GM11168 (cell line): ENCODE measurements around the gene TPRN.

ENCODE experiments used
- in situ Hi-C: fragments of 300-500 bp; cut with MboI; formaldehyde crosslinking; loops from one replicate; pipeline ENCODE4 v1.12.0; 2022; ENCODE audit warnings: low sequenced_read_pairs; ENCODE audit not compliant: unreplicated experiment

TPRN gene

DNA sequence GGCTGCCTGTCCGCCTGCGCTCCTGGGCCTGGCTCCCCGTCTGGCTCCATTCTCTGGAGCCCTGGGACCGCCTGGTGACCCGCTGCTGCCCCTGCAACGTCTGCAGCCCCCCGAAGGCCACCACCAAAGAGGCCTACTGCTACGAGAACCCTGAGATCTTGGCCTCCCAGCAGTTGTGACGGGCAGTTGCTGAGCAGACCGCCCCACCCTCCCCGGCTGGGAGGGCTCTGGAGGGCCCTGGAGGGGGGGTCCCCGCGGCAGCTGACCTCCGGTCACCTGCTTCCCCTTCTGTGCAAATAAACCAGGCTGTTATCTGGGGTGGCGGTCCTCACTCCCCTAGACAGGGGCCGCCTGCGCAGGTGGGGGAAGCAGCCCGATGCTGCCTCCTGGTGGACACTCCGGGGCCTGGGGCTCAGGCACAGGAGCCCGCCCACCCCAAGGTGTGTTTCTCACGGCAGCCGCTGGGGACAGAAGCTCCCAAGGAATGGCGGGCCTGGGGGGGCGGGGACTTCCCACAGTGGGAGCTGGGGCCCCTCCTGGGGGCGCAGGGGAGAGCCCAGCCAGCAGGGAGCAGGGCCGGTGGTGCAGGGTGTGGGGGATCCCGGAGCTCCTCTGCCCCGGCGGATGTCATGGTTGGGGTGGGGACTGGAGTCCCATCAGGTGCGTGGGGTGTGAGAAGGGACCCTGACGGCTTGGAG lies 35.8 kb upstream of the TPRN start:
- in situ Hi-C loops = no loop called here

DNA sequence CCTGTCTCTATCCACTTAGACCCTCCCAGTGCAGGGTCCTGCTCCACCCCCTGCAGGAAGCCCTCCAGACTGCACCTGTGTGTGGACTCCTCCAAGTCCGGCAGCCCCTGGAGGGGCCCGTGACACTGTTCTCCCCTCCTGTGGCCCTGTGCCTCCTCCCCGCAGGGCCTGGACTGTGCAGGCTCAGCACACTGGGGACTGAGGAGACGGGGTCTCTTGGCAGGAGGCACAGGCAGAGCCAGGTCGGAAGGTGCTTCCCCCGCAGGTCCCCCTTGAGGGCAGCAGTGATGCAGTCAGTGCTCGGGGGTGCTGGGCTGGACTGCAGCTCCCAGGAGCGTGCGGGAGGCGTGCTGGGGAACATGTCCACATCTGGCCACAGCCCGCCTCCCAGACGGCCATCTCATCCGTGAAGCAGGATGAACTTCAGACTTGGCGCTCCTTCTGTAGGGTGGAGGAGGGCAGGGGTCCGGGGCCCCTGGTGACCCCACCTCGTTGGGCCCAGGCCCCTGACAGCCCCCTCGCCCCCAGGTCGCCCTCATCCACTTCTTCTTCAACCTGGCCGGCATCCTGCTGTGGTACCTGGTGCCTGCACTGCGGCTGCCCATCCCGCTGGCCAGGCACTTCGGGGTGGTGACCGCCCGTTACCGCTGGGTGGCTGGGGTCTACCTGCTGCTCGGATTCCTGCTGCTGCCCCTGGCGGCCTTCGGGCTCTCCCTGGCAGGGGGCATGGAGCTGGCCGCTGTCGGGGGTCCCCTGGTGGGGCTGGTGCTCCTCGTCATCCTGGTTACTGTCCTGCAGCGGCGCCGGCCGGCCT lies 35.1 kb upstream of the TPRN start:
- in situ Hi-C loops = no loop called here

DNA sequence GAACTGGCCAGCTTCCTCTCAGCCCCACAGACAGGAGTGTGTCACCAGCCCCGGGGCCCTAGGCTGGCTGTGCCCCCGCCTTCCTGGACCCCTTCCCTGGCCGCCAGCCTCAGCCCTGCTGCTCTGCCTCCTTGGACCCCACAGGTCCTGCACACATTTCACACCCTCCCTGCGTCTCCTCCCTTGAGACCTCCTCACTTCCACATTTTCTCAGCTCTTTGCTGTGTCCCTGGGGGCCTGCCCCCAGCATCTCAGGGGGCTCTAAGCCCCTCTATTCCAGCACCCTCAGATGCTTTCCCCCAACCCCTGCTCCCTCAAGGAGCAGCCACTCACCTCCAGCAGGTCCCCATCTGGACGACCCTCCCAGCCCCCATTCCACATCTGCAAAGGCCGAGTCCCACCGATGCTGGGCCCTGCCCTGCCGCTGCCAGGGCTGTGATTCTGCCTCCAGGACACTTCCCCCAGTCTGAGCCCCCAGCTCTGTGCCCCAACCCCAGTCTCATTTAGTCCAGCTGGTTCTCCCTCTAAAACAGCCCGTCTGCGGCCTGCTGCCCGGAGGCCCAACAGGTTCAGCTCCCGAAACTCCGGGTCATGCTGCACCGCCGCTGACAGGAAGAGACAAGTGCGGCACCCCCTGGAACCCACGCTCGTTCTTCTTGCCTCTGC lies 34.4 kb upstream of the TPRN start:
- in situ Hi-C loops = loop anchor here (5.0 kb wide), 1 partner anchor 113 kb away; no protein-coding TSS in a partner anchor

GRCh38 chr9:137234055-137234697 lies 33.6 kb upstream of the TPRN start:
- in situ Hi-C loops = loop anchor here (5.0 kb wide), 1 partner anchor 112 kb away; no protein-coding TSS in a partner anchor

DNA sequence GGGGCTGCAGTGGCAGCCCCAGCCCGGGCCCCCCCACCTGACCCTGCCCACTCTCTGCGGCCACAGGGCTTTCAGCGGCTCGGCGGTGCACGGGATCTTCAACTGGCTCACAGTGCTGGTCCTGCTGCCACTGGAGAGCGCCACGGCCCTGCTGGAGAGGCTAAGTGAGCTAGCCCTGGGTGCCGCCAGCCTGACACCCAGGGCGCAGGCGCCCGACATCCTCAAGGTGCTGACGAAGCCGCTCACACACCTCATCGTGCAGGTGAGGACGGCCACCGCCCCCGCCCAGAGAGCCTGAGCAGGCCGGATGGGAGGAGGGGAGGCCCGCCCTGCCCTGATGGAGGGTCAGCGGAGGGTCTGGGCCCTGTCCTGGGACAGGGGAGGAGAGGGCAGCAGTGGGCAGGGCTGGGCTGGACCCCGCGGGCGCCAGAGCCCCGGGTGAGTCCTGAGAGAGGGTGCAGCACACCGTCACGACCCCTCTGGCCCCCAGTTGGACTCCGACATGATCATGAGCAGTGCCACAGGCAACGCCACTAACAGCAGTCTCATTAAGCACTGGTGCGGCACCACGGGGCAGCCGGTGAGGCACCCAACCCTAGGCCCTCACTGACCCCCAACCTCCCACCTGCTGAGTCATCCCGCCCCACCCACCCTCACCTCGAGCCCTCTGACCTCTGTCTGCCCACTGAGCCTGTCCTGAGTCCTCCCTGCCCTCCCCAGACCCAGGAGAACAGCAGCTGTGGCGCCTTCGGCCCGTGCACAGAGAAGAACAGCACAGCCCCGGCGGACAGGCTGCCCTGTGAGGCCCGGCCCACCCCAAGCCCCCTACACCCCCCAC lies 32.8 kb upstream of the TPRN start:
- in situ Hi-C loops = loop anchor here (5.0 kb wide), 1 partner anchor 111 kb away; no protein-coding TSS in a partner anchor

GRCh38 chr9:137232510-137232909 lies 32.0 kb upstream of the TPRN start:
- in situ Hi-C loops = loop anchor here (5.0 kb wide), 1 partner anchor 110 kb away; no protein-coding TSS in a partner anchor

- in situ Hi-C loops = loop anchor here (5.0 kb wide), 1 partner anchor 110 kb away; no protein-coding TSS in a partner anchor
Observed at GRCh38 chr9:137232101-137232500, 31.6 kb upstream of the TPRN start.

GRCh38 chr9:137231372-137232039 lies 31.0 kb upstream of the TPRN start:
- in situ Hi-C loops = loop anchor here (5.0 kb wide), 1 partner anchor 109 kb away; no protein-coding TSS in a partner anchor

- in situ Hi-C loops = loop anchor here (5.0 kb wide), 1 partner anchor 109 kb away; no protein-coding TSS in a partner anchor
Observed at GRCh38 chr9:137230705-137231371, 30.3 kb upstream of the TPRN start, which contains the start of gene SLC34A3. Gene SLC34A3, plus strand, starts transcription at chr9:137230901. Its CDS starts 802 bp downstream, at chr9:137231703.

DNA sequence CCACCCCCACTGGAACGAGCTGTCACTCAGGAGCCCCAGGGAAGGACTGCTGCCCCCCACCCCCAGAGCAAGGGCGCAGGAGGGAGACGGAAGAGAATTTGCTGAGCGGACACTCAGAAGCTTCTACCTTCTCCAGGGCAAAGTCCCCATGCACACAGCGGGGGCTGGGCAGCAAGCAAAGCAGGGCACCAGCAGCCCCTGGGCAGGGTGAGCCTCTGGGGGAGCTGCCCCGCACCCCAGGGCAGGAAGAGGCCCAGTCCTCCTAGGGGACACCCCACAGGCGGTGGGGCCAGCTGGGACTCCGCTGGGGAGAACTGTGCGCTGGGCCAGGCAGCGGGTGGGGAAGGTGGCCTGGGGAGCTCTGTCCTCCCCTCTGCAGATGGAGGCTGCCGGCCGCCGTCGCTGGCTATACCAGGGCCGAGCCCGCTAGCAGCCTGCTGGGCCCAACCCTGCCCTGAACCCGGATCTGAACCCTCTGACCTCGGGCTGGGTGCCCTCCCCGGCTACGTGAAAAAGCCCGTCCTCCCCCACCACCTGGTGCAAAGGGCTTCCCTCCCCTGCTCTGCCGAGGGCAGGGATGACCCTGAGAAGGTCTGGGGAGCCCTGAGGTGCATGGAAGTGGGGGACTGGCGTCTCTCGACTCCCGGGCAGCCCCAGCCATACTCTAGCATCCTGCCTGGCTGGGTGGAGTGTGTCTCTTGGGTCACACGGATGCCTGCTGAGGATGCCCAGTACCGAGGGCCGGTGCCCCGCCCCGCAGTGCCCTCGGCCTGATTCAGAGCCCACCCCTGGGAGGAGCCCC lies 29.6 kb upstream of the TPRN start:
- in situ Hi-C loops = loop anchor here (5.0 kb wide), 1 partner anchor 108 kb away; no protein-coding TSS in a partner anchor

DNA sequence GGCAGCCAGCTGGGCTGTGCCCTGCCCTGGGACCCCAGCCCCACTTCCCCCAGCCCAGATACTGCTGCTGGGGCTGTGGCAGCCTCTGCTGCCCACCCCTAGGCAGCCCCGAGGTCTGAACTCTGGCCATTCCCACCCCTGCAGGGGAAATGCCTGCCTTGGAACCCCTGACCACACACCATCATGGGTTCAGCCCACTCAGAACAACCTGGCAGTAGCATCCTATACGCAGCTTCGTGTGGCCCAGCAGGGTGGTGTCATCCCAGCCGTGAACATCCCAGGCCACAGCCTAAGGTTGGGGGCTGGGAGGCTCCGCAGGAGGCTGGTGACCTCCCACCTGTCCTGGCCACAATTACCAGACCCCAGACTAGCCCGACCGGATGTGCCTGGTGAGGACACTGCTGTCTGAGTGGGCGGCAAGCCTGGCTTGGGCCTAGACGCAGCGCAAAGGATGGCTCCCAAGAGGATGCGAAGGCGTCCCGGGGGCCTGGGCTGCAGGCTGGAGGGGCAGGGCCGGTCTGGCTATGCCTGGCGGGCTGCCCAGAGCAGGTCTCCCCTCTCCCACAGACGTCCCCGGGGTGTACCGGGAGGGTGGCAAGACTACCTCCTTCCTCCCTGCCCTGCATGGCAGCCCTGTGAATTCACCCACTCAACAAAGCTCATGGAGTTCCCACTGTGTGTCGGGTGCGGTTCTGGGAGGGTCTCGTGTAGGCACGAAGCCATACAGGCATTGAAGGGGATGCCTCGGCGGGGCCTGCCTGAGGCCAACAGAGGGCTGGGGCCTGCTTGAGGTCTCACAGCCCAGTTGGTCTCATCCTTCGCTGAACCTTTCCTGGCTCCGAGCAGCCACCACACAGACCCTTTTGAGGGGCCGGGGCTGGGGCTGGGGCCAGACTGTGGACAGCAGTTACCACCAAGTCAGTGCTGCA lies 28.7 kb upstream of the TPRN start:
- in situ Hi-C loops = no loop called here

GRCh38 chr9:137228506-137228967 lies 28.0 kb upstream of the TPRN start:
- in situ Hi-C loops = no loop called here

DNA sequence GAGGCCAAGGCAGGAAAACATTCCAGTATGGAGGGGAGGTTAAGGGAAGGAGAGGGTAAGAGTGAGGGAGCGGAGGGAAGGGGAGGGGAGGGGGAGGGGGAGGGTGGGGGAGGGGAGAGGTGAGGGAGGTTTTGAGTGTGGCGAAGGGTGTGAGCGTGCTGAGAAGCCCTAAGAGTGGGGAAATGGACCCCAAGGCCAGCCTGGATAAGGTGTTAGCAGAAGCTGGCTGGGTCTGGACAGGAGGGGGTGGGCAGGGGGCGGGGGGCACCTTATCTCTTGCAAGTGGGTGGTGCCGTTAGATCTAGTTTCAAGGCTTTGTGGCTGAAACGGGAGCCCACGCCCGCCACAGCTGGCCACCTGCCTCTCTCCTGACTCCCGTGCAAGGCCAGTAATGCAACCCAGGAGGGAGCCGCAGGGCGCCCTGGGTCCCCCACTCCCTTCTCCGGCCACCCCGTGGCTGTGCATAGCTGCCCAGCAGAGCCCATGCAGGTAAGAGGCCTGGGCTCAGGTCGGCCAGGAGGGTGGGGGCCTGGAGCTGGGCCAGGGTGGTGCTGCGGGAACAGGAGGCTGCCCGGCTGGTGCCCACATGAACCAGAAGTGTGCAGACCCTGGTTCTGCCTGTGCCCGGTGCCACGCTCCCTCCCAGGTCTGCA lies 27.4 kb upstream of the TPRN start:
- in situ Hi-C loops = no loop called here

- in situ Hi-C loops = no loop called here
Observed at GRCh38 chr9:137227054-137227852, 26.7 kb upstream of the TPRN start, which contains the start of gene RNF224. Gene RNF224, plus strand, starts transcription at chr9:137227502. Its CDS starts 834 bp downstream, at chr9:137228336.
